ENCODE results near the gene DDX4.

DDX4 gene

GRCh38 chr5:55841976-55842375, 104.1 kb downstream of the DDX4 start:
- Histone ChIP-seq H3K27ac (ENCODE audit: extremely low read depth, low read depth, low read length) (no peak overlapping the region), H3K4me3 (ENCODE audit: low read depth, low read length) (no peak overlapping the region), H3K4me1 (ENCODE audit: control insufficient read depth, insufficient read depth, low read length) (no peaks in the 10 kb centered on the region), H3K36me3 (ENCODE audit: control insufficient read depth in 2 of 2, insufficient read depth in 1 of 2, low read length in 2 of 2) (no peaks in the 10 kb centered on the region), H3K9me3 (ENCODE audit: control insufficient read depth, insufficient read depth, low read depth, low read length) (no peaks in the 10 kb centered on the region)
- ChIA-PET CTCF (interaction anchor here (0.6 to 1.2 kb wide), 2 partner anchors 11 to 129 kb away, joined by 3 to 7 read pairs; no protein-coding TSS in a partner anchor), POLR2A (no interaction called here)
- TF ChIP-seq ZNF580 (tag by site-specific recombination; IDR thresholded peaks at IDR 0.05), result no peak
- no peak for TF ChIP-seq ZSCAN18 (tag by site-specific recombination; IDR thresholded peaks at IDR 0.05)
- no peak for TF ChIP-seq BCL11A (tag by site-specific recombination; IDR thresholded peaks at IDR 0.05; ENCODE audit: low read depth)
- no peak for TF ChIP-seq ZNF341 (tag by site-specific recombination; IDR thresholded peaks at IDR 0.05; ENCODE audit: low read depth)
- no peak for TF ChIP-seq GFI1B (tag by site-specific recombination; IDR thresholded peaks at IDR 0.05)
- TF ChIP-seq MYNN (tag by site-specific recombination; IDR thresholded peaks at IDR 0.05; ENCODE audit: borderline replicate concordance), result no peak
- no peak for TF ChIP-seq ZNF132 (tag by site-specific recombination; IDR thresholded peaks at IDR 0.05; ENCODE audit: borderline replicate concordance)
- no peak for TF ChIP-seq ZFP37 (tag by site-specific recombination; IDR thresholded peaks at IDR 0.05)
- no peak for TF ChIP-seq HOXC10 (CRISPR knock-in tag; IDR thresholded peaks at IDR 0.05)
- no peak for TF ChIP-seq ZBTB6 (tag by site-specific recombination; IDR thresholded peaks at IDR 0.05)
- no peak for TF ChIP-seq ZNF23 (tag by site-specific recombination; IDR thresholded peaks at IDR 0.05; ENCODE audit: borderline replicate concordance)
- no peak for TF ChIP-seq GLIS2 (tag by site-specific recombination; IDR thresholded peaks at IDR 0.05)
- TF ChIP-seq ZNF302 (tag by site-specific recombination; IDR thresholded peaks at IDR 0.05; ENCODE audit: low read depth), result no peak
- TF ChIP-seq SP2 (tag by site-specific recombination; IDR thresholded peaks at IDR 0.05), result no peak
- no peak for TF ChIP-seq ZNF423 (tag by site-specific recombination; IDR thresholded peaks at IDR 0.05)
- TF ChIP-seq, protein P1, sequence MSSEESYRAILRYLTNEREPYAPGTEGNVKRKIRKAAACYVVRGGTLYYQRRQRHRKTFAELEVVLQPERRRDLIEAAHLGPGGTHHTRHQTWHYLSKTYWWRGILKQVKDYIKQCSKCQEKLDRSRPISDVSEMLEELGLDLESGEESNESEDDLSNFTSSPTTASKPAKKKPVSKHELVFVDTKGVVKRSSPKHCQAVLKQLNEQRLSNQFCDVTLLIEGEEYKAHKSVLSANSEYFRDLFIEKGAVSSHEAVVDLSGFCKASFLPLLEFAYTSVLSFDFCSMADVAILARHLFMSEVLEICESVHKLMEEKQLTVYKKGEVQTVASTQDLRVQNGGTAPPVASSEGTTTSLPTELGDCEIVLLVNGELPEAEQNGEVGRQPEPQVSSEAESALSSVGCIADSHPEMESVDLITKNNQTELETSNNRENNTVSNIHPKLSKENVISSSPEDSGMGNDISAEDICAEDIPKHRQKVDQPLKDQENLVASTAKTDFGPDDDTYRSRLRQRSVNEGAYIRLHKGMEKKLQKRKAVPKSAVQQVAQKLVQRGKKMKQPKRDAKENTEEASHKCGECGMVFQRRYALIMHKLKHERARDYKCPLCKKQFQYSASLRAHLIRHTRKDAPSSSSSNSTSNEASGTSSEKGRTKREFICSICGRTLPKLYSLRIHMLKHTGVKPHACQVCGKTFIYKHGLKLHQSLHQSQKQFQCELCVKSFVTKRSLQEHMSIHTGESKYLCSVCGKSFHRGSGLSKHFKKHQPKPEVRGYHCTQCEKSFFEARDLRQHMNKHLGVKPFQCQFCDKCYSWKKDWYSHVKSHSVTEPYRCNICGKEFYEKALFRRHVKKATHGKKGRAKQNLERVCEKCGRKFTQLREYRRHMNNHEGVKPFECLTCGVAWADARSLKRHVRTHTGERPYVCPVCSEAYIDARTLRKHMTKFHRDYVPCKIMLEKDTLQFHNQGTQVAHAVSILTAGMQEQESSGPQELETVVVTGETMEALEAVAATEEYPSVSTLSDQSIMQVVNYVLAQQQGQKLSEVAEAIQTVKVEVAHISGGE (tag by site-specific recombination; conservative IDR thresholded peaks at IDR 0.05; ENCODE audit: low read depth), result no peak
- no peak for TF ChIP-seq ZNF274 (IDR thresholded peaks at IDR 0.05; ENCODE audit: low read length)
- TF ChIP-seq ZNF274 (tag by site-specific recombination; IDR thresholded peaks at IDR 0.05; ENCODE audit: borderline replicate concordance), result no peak
- TF ChIP-seq ZNF514 (tag by site-specific recombination; IDR thresholded peaks at IDR 0.05), result no peak
- TF ChIP-seq ZNF521 (tag by site-specific recombination; IDR thresholded peaks at IDR 0.05), result no peak

DNA sequence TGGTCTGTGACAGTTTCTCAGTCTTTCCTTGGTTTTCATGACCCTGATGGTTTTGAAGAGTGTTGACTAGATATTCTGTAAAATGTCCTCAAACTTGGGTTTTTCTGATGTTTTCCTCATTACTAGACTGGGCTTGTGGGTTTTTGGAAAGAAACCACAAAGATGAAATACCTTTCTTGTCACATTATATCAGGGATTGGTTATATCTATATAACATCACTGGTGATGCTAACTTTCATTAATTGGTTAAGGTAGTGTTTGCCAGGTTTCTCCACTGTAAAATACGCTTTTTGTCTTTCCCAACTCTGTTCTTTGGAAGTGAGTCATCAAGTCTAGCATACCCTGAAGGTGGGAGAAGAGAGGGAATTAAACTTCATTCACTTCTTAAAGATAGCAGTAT, 110.0 kb downstream of the DDX4 start:
- no peak overlapping the region for H3K27ac ChIP-seq (ENCODE audit: extremely low read depth, low read depth, low read length)
- no peaks in the 10 kb centered on the region for H3K4me1 ChIP-seq (ENCODE audit: control insufficient read depth, insufficient read depth, low read length)
- H3K4me3 ChIP-seq (ENCODE audit: low read depth, low read length), result no peak overlapping the region
- POLR2A ChIA-PET, result no interaction called here
- no peaks in the 10 kb centered on the region for H3K9me3 ChIP-seq (ENCODE audit: control insufficient read depth, insufficient read depth, low read depth, low read length)
- H3K36me3 ChIP-seq (ENCODE audit: control insufficient read depth in 2 of 2, insufficient read depth in 1 of 2, low read length in 2 of 2), result no peaks in the 10 kb centered on the region
- CTCF ChIA-PET, result no interaction called here
- no peak for TF ChIP-seq ZNF792 (tag by site-specific recombination; IDR thresholded peaks at IDR 0.05)
- TF ChIP-seq ZNF549 (tag by site-specific recombination; IDR thresholded peaks at IDR 0.05), result no peak
- TF ChIP-seq, protein P2, sequence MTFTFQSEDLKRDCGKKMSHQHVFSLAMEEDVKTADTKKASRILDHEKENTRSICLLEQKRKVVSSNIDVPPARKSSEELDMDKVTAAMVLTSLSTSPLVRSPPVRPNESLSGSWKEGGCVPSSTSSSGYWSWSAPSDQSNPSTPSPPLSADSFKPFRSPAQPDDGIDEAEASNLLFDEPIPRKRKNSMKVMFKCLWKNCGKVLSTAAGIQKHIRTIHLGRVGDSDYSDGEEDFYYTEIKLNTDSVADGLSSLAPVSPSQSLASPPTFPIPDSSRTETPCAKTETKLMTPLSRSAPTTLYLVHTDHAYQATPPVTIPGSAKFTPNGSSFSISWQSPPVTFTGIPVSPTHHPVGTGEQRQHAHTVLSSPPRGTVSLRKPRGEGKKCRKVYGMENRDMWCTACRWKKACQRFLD (tag by site-specific recombination; IDR thresholded peaks at IDR 0.05), result no peak
- no peak for TF ChIP-seq GFI1B (tag by site-specific recombination; IDR thresholded peaks at IDR 0.05)
- TF ChIP-seq KLF1 (tag by site-specific recombination; IDR thresholded peaks at IDR 0.05), result no peak
- TF ChIP-seq ZBTB10 (tag by site-specific recombination; IDR thresholded peaks at IDR 0.05), result no peak

Measured in HEK293 (cell line).